22Rv1 (cell line): ENCODE measurements around the gene PRMT9.

Experiments used
- H3K27ac ChIP-seq: fragments of 450-650 bp; 2 replicates; pipeline ENCODE4 v1.5.1; 2017
- CTCF ChIP-seq: fragments of 450-650 bp; IDR thresholded peaks from 2 replicates; pipeline ENCODE4 v1.5.1; 2017; ENCODE audit warnings: mild to moderate bottlenecking
- ZFX ChIP-seq: fragments of 450-650 bp; IDR thresholded peaks from 2 replicates; pipeline ENCODE4 v1.6.1; 2017; ENCODE audit warnings: antibody characterized with exemption, borderline replicate concordance

The PRMT9 gene

GRCh38 chr4:147594107-147594506 is 89.9 kb downstream of the PRMT9 start:
- no peak overlapping the region for H3K27ac ChIP-seq
- TF ChIP-seq ZFX = no peak
- TF ChIP-seq CTCF = no peak

- no peak for TF ChIP-seq CTCF
- no peak for TF ChIP-seq ZFX
- no peak overlapping the region for H3K27ac ChIP-seq
These were observed 92.9 kb downstream of the PRMT9 start for GRCh38 chr4:147591106-147591505.

GRCh38 chr4:147590249-147590920 is 93.6 kb downstream of the PRMT9 start:
- TF ChIP-seq CTCF (peak; percentile 87), ZFX (no peak)
- no peak overlapping the region for H3K27ac ChIP-seq

GRCh38 chr4:147589586-147589985 is 94.4 kb downstream of the PRMT9 start:
- TF ChIP-seq CTCF = no peak
- H3K27ac ChIP-seq = no peak overlapping the region
